Measurements from ENCODE around the gene STX10.

Gene STX10

DNA sequence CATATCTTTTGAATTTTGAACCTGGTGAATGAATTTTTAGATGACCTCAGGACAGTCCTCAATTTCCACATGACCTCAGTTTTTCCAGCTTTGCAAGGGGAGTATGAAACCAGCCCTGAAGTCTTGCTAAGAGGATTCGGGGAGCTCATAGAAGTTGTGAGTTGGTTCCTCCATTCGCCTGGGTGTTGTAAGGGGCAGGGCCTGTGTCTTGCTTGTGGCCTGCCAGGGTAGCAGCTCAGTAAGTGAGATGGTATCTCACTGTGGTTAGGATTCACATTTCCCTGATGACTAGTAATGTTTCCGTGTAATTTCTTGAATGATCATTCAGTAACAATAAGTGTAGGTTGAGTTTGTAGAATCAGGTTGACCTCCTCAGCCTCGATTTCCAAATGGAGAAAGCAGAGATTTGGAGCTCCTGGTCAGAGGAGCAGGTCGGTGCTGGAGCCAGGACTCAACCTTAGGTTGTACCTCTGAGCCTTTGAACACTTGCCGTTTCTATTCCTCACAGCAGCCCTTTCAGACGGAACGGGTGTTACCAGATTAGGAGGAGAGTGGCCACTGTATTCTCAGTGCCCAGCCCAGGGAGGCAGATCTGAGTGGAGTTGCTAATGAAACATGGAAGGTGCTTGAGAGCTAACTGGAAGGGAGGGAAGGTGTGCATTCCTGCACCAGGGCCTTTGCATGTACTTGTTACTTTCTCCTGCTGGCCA lies 17.5 kb downstream of the STX10 start:
- DNase-seq (ENCODE audit: insufficient read length), result no peak
- no peak for FAIRE-seq
- TF ChIP-seq TAF1 (IDR thresholded peaks at IDR 0.05; ENCODE audit: borderline replicate concordance, low read depth, low read length), result no peak
- TF ChIP-seq POLR2AphosphoS5 (IDR thresholded peaks at IDR 0.05; ENCODE audit: low read depth, low read length), result no peak
- TF ChIP-seq POLR2A (IDR thresholded peaks at IDR 0.05; ENCODE audit: low read depth, low read length), result no peak

GRCh38 chr19:13130886-13131490 lies 19.2 kb downstream of the STX10 start:
- no peak for DNase-seq (ENCODE audit: insufficient read length)
- no peak for FAIRE-seq
- no peak for TF ChIP-seq POLR2AphosphoS5 (IDR thresholded peaks at IDR 0.05; ENCODE audit: low read depth, low read length)
- TF ChIP-seq TAF1 (IDR thresholded peaks at IDR 0.05; ENCODE audit: borderline replicate concordance, low read depth, low read length), result no peak
- TF ChIP-seq POLR2A (IDR thresholded peaks at IDR 0.05; ENCODE audit: low read depth, low read length), result no peak

- FAIRE-seq, result no peak
- TF ChIP-seq POLR2AphosphoS5 (IDR thresholded peaks at IDR 0.05; ENCODE audit: low read depth, low read length) (no peak), POLR2A (IDR thresholded peaks at IDR 0.05; ENCODE audit: low read depth, low read length) (no peak), TAF1 (IDR thresholded peaks at IDR 0.05; ENCODE audit: borderline replicate concordance, low read depth, low read length) (no peak)
- no peak for DNase-seq (ENCODE audit: insufficient read length)
These were observed 20.8 kb downstream of the STX10 start for GRCh38 chr19:13129384-13129783.

DNA sequence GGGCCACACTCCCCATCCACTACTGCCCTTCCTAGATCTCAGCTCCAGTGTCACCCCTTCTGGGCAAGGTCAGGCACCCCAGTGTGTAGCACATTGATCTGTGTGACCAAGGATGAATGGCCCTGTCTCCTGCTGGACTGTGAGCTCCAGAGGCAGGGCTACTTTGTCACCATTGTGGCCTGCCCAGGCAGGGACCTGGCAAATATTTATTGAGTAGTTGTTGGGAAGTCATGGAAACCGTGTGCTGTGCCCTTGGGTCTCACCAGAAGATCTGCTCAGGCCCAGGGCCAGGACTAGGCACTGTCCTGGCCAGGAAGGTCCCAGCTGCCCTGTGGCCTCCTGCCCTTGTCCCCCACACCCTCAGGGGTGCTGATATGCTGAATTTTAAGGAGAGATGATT lies 21.6 kb downstream of the STX10 start:
- DNase-seq (ENCODE audit: insufficient read length) (no peak), FAIRE-seq (no peak)

DNA sequence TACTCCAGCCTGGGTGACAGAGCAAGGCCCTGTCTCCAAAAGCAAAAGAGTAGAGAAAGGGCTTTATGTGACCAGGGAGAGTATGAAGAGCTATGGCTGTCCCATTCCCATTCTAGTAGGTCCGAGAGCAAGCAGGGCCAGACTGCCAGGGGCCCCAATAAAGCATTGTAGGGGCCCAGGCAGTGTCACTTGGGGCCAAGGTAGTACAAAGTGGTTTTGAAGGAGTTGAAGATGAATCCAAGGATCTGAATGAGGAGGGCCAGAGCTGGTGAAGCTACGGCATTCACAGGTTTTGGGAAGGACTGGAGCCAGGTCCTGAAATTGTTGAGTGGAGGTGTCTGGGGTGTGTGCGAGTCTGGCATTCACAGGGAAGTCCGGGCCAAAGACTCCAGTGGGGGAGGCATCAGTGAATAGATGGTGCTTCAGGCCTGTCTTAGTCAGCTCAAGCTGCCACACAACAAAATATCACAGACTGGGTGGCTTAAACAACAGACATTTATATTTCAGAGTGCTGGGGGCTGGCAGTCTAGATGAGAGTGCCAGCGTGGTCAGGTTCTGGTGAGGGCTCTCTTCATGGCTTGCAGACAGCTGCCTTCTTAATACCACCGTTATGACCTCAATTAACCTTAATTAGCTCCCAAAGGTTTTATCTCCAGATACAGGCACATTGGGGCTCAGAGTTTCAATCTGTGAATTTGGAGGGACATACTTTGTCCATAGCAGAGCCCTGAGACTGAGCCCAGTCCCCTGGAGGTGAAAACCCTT lies 22.2 kb downstream of the STX10 start:
- no peak for DNase-seq (ENCODE audit: insufficient read length)
- no peak for FAIRE-seq
- no peak for TF ChIP-seq TAF1 (IDR thresholded peaks at IDR 0.05; ENCODE audit: borderline replicate concordance, low read depth, low read length)
- TF ChIP-seq POLR2AphosphoS5 (IDR thresholded peaks at IDR 0.05; ENCODE audit: low read depth, low read length), result no peak
- no peak for TF ChIP-seq POLR2A (IDR thresholded peaks at IDR 0.05; ENCODE audit: low read depth, low read length)

More for the DNA sequence above, 21.6 kb downstream of the STX10 start:
- TF ChIP-seq POLR2AphosphoS5 (IDR thresholded peaks at IDR 0.05; ENCODE audit: low read depth, low read length) (no peak), POLR2A (IDR thresholded peaks at IDR 0.05; ENCODE audit: low read depth, low read length) (no peak), TAF1 (IDR thresholded peaks at IDR 0.05; ENCODE audit: borderline replicate concordance, low read depth, low read length) (no peak)

GRCh38 chr19:13127051-13127450 lies 23.1 kb downstream of the STX10 start:
- TF ChIP-seq POLR2A (IDR thresholded peaks at IDR 0.05; ENCODE audit: low read depth, low read length), result no peak
- no peak for TF ChIP-seq POLR2AphosphoS5 (IDR thresholded peaks at IDR 0.05; ENCODE audit: low read depth, low read length)
- no peak for TF ChIP-seq TAF1 (IDR thresholded peaks at IDR 0.05; ENCODE audit: borderline replicate concordance, low read depth, low read length)
- FAIRE-seq (no peak), DNase-seq (ENCODE audit: insufficient read length) (no peak)

GRCh38 chr19:13122980-13123957 lies 26.9 kb downstream of the STX10 start:
- DNase-seq (ENCODE audit: insufficient read length), result no peak
- no peak for FAIRE-seq
- TF ChIP-seq POLR2AphosphoS5 (IDR thresholded peaks at IDR 0.05; ENCODE audit: low read depth, low read length) (no peak), POLR2A (IDR thresholded peaks at IDR 0.05; ENCODE audit: low read depth, low read length) (no peak), TAF1 (IDR thresholded peaks at IDR 0.05; ENCODE audit: borderline replicate concordance, low read depth, low read length) (no peak)

DNA sequence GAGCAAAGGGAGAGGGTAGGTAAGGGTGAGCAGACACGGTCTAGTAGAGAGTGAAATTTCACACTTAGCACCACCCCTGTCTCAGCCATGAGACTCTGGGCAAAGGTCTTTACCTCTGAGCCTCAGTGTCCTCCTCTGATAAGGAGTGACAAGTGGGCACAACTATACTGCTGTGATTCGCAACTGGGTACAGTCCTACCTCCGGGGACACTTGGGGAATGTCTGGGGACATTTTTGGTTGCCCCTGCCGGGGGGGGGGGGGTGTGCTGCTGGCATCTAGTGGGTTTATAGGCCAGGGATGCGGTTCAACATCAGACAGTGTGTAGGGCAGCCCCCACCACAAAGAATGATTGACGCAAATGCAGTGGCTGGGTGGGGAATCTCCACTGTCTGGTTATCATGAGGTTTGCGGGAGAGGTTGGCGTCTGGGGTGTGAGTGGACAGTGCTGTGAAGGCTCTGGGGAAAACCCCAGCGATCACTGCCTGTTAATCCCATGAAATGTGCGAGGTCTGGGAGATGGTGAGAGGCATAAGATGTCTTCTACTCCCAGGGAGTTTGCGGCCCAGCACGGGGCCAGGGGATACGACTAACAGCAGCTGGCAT lies 27.8 kb downstream of the STX10 start:
- FAIRE-seq (no peak), DNase-seq (ENCODE audit: insufficient read length) (no peak)
- TF ChIP-seq POLR2A (IDR thresholded peaks at IDR 0.05; ENCODE audit: low read depth, low read length) (no peak), POLR2AphosphoS5 (IDR thresholded peaks at IDR 0.05; ENCODE audit: low read depth, low read length) (no peak), TAF1 (IDR thresholded peaks at IDR 0.05; ENCODE audit: borderline replicate concordance, low read depth, low read length) (no peak)

- DNase-seq (ENCODE audit: insufficient read length) (no peak), FAIRE-seq (no peak)
- TF ChIP-seq POLR2A (IDR thresholded peaks at IDR 0.05; ENCODE audit: low read depth, low read length), result no peak
- TF ChIP-seq TAF1 (IDR thresholded peaks at IDR 0.05; ENCODE audit: borderline replicate concordance, low read depth, low read length), result no peak
These were observed 28.5 kb downstream of the STX10 start for GRCh38 chr19:13121551-13122274.

DNA sequence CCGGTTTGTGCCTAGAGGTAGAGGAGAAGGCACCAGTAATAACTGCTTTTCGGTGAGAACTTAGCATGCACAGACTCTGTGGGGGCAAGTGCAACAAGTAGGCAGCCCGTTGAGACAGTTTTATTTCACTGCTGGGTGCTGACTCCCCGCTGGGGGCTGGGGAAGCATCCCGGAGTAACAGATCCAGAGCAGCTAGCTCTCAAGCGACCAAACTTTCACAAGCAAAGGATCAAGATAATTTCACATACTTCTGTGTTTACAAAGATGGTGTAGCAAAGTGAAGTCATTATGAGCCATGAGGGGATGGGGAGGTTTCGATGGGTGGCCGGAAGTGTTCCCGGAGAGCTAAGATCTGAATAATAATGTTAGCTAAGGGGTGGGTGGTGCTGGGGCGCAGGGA lies 29.4 kb downstream of the STX10 start:
- TF ChIP-seq POLR2AphosphoS5 (IDR thresholded peaks at IDR 0.05; ENCODE audit: low read depth, low read length) (no peak), TAF1 (IDR thresholded peaks at IDR 0.05; ENCODE audit: borderline replicate concordance, low read depth, low read length) (no peak), POLR2A (IDR thresholded peaks at IDR 0.05; ENCODE audit: low read depth, low read length) (no peak)
- no peak for DNase-seq (ENCODE audit: insufficient read length)
- FAIRE-seq, result no peak
